Stimulated activated CD8-positive, alpha-beta memory T cell treated with anti-CD3 and anti-CD28 coated beads, Interleukin-7, amount 100 ng/mL, for 48 hours (primary cell): ENCODE measurements around the gene MGMT.

ENCODE experiments used
- DNase-seq, 2 donors: peaks; one replicate each; pipeline ENCODE4 v3.0.0-alpha.2; 2020; ENCODE audit warnings: low read depth in 1 of 2; ENCODE audit errors: extremely low read depth in 1 of 2

The MGMT gene

GRCh38 chr10:129450391-129450790 is 16.6 kb upstream of the MGMT start:
- DNase-seq = no peak

GRCh38 chr10:129455625-129456024 is 11.4 kb upstream of the MGMT start:
- no peak for DNase-seq

- no peak for DNase-seq
Measured at GRCh38 chr10:129459762-129460539, 7.1 kb upstream of the MGMT start.

- no peak for DNase-seq
Measured at GRCh38 chr10:129462257-129462795, 4.7 kb upstream of the MGMT start.

- no peak for DNase-seq
Measured at GRCh38 chr10:129464251-129464650, 2.8 kb upstream of the MGMT start.

- no peak for DNase-seq
Measured at GRCh38 chr10:129465796-129466702, 992 bp upstream of the MGMT start.

- DNase-seq = no peak
Measured at GRCh38 chr10:129467359-129468064, 471 bp downstream of the MGMT start.

- no peak for DNase-seq
Measured at GRCh38 chr10:129468187-129468586, 1.1 kb downstream of the MGMT start.

- no peak for DNase-seq
Measured at GRCh38 chr10:129470103-129470851, 3.2 kb downstream of the MGMT start.

- DNase-seq = no peak
Measured at GRCh38 chr10:129471447-129472175, 4.6 kb downstream of the MGMT start.

GRCh38 chr10:129472696-129473555 is 5.9 kb downstream of the MGMT start:
- DNase-seq = no peak

- DNase-seq = no peak
Measured at GRCh38 chr10:129474642-129475041, 7.6 kb downstream of the MGMT start.

GRCh38 chr10:129476431-129476830 is 9.4 kb downstream of the MGMT start:
- DNase-seq = no peak

GRCh38 chr10:129477051-129477450 is 10.0 kb downstream of the MGMT start:
- DNase-seq = no peak

- no peak for DNase-seq
Measured at GRCh38 chr10:129481641-129482040, 14.6 kb downstream of the MGMT start.

GRCh38 chr10:129483430-129484010 is 16.5 kb downstream of the MGMT start:
- no peak for DNase-seq

- no peak for DNase-seq
Measured at GRCh38 chr10:129486805-129487204, 19.8 kb downstream of the MGMT start.

- DNase-seq = no peak
Measured at GRCh38 chr10:129491123-129491734, 24.2 kb downstream of the MGMT start.
